K562 (cell line): ENCODE data around the gene SPTY2D1. TPM values are rescaled to one million over a fixed set of nuclear protein-coding genes. Genes with fewer than 3 reads are reported as not detected.

Source experiments
- CTBP1 ChIP-seq: fragments of 450-650 bp; IDR thresholded peaks from 2 replicates; pipeline ENCODE4 v1.6.1; 2016; ENCODE audit warnings: borderline replicate concordance
- GTF2F1 ChIP-seq: IDR thresholded peaks from 2 replicates; pipeline ENCODE4 v1.6.1; 2011; ENCODE audit warnings: low read depth, low read length, improper control_type of control experiment
- MTF1 ChIP-seq: fragments of 250-450 bp; sonication (Bioruptor Pico); IDR thresholded peaks from 2 replicates; pipeline ENCODE4 v1.9.0; 2021; ENCODE audit warnings: moderate library complexity, mild to moderate bottlenecking, inconsistent platforms, borderline replicate concordance
- RBFOX2 ChIP-seq: fragments of 200-400 bp; formaldehyde crosslinking; IDR thresholded peaks from 2 replicates; pipeline ENCODE4 v1.6.1; 2017; ENCODE audit warnings: low read depth, mild to moderate bottlenecking, low read length, moderate library complexity
- ZNF124 ChIP-seq: sonication (generic); formaldehyde crosslinking; IDR thresholded peaks from 2 replicates; pipeline ENCODE4 v1.8.1; 2022; ENCODE audit warnings: missing genetic modification reagents
- polyA plus RNA-seq, 8 experiments: library from polyadenylated mRNA; depleted of rRNA in 4 of 8; stranded (reverse) in 5 of 8; unstranded in 3 of 8; fragments of >200 nt; fragmentation: Nextera tagmentation in 2 of 8; fragmentation: Illumina TruSeq in 1 of 8; extraction: Ambion mirVana in 2 of 8; extraction: Trizol in 1 of 8; gene quantifications; 2 replicates each; pipeline versions ENCODE4 v1.2.1 to v1.2.3, GENCODE V29; 2011 to 2014; ENCODE audit warnings: inconsistent platforms in 1 of 8, missing spikeins in 1 of 8
- total RNA-seq, 7 experiments: library from RNA; depleted of rRNA in 6 of 7; stranded (reverse); fragments of >200 nt in 6 of 7; fragmentation: Illumina TruSeq in 2 of 7; extraction: Trizol in 2 of 7; gene quantifications; 2 replicates each; pipeline versions ENCODE4 v1.2.1 to v1.2.3, GENCODE V29; 2011 to 2021; ENCODE audit warnings: low replicate concordance in 1 of 7
- TF ChIP-seq, protein P1 (sequence below), 2 experiments: fragments of 450-650 bp; IDR thresholded peaks; 2 replicates each; pipeline ENCODE4 v1.6.1; 2016; ENCODE audit warnings: mild to moderate bottlenecking in 2 of 2, borderline replicate concordance in 1 of 2, low read depth in 1 of 2, moderate library complexity in 1 of 2
- TF ChIP-seq, protein P2 (sequence below): IDR thresholded peaks from 2 replicates; pipeline ENCODE4 v1.6.1; 2011; ENCODE audit not compliant: insufficient read length; ENCODE audit errors: extremely low read depth
- TF ChIP-seq, protein P3 (sequence below): sonication (generic); formaldehyde crosslinking; IDR thresholded peaks from 2 replicates; pipeline ENCODE4 v1.8.1; 2023; ENCODE audit warnings: mild to moderate bottlenecking, missing genetic modification reagents, moderate library complexity

The SPTY2D1 gene
- total and polyA plus RNA-seq, 9 of the 15 experiments (the other 6 are each of a cell fraction or from before 2014, with no cell fraction given): 3.2 to 32.1 (median 12.9) TPM

DNA sequence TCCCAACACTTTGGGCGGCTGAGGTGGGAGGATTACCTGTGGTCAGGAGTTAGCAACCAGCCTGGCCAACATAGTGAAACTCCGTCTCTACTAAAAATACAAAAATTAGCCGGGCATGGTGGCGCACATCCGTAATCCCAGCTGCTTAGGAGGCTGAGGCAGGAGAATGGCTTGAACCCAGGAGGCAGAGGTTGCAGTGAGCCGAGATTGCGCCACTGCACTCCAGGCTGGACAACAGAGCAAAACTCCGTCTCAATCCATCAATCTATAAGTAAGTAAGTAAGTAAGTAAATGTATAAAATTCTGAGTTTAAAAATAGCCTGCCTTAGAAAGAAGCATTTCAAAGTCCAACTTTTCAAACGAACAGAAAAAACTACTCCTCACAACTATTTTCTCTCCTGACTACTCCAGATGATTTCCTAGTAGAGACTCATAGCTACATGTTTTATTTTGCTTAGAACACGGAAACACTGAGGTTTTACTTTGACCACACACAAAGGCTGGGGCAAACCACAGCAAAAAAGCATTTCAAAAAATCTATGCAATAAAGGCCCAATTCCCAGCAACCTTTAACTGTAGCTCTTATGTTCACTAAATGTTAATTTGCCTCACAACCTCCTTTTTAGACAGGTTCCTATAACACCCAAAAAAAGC, 16.3 kb downstream of the SPTY2D1 start (continued):
- TF ChIP-seq, protein P1, sequence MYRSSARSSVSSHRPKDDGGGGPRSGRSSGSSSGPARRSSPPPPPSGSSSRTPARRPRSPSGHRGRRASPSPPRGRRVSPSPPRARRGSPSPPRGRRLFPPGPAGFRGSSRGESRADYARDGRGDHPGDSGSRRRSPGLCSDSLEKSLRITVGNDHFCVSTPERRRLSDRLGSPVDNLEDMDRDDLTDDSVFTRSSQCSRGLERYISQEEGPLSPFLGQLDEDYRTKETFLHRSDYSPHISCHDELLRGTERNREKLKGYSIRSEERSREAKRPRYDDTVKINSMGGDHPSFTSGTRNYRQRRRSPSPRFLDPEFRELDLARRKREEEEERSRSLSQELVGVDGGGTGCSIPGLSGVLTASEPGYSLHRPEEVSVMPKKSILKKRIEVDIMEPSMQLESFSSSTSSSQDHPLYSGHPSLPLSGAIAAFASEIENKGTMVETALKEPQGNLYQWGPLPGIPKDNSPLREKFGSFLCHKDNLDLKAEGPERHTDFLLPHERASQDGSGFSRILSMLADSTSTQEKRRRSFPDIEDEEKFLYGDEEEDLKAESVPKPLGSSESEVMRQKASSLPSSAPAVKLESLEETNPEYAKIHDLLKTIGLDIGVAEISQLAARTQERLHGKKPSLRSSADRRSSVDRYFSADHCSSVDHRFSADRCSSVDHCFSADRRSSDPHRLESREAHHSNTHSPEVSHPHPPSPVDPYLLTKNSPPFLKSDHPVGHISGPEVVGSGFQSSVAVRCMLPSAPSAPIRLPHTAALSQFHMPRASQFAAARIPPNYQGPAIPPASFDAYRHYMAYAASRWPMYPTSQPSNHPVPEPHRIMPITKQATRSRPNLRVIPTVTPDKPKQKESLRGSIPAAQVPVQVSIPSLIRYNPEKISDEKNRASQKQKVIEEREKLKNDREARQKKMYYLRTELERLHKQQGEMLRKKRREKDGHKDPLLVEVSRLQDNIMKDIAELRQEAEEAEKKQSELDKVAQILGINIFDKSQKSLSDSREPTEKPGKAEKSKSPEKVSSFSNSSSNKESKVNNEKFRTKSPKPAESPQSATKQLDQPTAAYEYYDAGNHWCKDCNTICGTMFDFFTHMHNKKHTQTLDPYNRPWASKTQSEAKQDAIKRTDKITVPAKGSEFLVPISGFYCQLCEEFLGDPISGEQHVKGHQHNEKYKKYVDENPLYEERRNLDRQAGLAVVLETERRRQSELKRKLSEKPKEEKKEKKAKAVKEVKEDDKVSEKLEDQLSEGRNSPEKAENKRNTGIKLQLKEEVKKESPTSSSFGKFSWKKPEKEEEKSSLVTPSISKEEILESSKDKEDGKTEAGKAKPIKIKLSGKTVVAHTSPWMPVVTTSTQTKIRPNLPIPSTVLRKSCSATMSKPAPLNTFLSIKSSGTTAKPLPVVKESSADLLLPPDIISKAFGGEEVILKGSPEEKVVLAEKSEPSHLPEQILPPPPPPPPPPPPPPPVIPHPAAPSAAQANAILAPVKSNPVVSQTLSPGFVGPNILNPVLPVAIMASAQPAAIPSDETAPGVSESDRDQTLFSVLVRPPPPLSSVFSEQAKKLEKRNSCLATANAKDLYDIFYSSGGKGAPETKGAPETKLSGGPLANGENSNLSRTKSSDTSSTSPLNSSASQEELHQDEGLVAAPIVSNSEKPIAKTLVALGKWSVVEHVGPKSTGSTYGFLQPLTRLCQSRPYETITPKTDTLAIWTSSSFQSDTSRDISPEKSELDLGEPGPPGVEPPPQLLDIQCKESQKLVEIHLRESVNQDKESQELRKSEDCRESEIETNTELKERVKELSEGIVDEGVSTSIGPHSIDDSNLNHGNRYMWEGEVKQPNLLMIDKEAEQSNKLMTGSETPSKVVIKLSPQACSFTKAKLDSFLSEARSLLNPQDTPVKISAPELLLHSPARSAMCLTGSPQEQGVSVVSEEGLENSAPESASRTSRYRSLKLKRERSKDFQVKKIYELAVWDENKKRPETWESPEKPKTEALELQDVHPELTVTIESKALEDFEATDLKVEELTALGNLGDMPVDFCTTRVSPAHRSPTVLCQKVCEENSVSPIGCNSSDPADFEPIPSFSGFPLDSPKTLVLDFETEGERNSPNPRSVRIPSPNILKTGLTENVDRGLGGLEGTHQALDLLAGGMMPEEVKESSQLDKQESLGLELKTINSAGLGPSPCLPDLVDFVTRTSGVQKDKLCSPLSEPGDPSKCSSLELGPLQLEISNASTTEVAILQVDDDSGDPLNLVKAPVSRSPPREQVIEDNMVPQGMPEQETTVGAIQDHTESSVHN (IDR thresholded peaks at IDR 0.05; ENCODE audit: borderline replicate concordance in 1 of 2, low read depth in 1 of 2): no peak
- TF ChIP-seq ZNF124 (CRISPR knock-in tag) (no peak), GTF2F1 (no peak), RBFOX2 (no peak), CTBP1 (no peak), MTF1 (CRISPR knock-in tag) (no peak)
- TF ChIP-seq, protein P2, sequence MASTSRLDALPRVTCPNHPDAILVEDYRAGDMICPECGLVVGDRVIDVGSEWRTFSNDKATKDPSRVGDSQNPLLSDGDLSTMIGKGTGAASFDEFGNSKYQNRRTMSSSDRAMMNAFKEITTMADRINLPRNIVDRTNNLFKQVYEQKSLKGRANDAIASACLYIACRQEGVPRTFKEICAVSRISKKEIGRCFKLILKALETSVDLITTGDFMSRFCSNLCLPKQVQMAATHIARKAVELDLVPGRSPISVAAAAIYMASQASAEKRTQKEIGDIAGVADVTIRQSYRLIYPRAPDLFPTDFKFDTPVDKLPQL: no peak
- TF ChIP-seq, protein P3, sequence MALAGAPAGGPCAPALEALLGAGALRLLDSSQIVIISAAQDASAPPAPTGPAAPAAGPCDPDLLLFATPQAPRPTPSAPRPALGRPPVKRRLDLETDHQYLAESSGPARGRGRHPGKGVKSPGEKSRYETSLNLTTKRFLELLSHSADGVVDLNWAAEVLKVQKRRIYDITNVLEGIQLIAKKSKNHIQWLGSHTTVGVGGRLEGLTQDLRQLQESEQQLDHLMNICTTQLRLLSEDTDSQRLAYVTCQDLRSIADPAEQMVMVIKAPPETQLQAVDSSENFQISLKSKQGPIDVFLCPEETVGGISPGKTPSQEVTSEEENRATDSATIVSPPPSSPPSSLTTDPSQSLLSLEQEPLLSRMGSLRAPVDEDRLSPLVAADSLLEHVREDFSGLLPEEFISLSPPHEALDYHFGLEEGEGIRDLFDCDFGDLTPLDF (CRISPR knock-in tag): no peak
